Renal cortical epithelial cell (primary cell): ENCODE measurements around the gene OPA3. TPM values are rescaled to one million over a fixed set of nuclear protein-coding genes. Genes with fewer than 3 reads are reported as not detected.
"Not testable (repeated sequence)": the region's sequence is repeated elsewhere in the genome, so short reads cannot be mapped to it uniquely, and the experiment has no call there.

Experiments
- DNase-seq: peaks from one replicate; pipeline ENCODE4 v3.0.0-alpha.2; 2011; ENCODE audit warnings: low read depth
- total RNA-seq: library from RNA; depleted of rRNA; stranded (reverse); fragments of >200 nt; gene quantifications from 2 replicates; pipeline ENCODE4 v1.2.3, GENCODE V29; 2014

The OPA3 gene
- total RNA-seq, 1 donor from 2014 or later = 14.5 TPM

DNA sequence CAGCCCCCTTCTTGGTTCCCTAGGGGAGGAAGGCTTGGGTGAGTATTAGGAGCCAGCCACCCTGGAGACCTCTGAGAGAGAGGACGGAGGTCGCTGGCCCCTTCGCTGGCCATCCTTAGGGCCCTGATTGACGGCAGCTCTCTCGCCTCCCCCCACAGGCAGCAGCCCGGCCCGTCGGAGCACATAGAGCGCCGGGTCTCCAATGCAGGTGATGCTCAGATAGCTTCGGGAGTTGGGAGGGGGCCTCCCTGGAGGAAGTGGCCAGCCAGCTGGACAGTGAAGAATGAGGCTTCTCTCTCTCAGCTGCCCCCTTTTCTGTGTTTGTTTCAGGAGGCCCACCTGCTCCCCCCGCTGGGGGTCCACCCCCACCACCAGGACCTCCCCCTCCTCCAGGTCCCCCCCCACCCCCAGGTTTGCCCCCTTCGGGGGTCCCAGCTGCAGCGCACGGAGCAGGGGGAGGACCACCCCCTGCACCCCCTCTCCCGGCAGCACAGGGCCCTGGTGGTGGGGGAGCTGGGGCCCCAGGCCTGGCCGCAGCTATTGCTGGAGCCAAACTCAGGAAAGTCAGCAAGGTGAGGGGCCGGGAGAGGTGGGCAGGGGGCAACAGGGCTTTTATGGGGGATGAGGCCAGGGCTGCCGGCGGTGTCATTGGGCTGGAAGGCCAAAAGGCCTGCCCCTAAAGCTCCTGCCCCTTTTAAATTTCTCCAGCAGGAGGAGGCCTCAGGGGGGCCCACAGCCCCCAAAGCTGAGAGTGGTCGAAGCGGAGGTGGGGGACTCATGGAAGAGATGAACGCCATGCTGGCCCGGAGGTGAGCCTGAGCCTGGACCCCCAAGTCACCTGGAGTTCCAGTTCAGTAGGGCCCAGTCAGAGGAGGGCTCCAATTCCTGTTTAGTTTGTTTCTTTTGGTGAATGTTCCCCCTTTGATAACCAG lies 62.3 kb downstream of the OPA3 start:
- no peak for DNase-seq

DNA sequence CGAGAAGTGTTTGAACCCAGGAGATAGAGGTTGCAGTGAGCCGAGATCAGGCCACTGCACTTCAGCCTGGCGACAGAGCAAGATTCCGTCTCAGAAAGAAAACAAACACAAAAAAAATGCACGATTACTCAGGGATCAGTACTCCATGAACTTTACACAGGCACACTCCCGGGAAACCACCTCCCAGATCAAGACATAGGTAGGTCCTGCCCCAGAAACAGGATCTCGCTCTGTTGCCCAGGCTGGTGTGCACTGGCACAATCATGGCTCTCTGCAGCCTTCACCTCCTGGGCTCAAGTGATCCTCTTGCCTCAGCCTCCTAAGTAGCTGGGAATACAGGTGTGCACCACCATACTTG lies 66.2 kb downstream of the OPA3 start:
- no peak for DNase-seq

DNA sequence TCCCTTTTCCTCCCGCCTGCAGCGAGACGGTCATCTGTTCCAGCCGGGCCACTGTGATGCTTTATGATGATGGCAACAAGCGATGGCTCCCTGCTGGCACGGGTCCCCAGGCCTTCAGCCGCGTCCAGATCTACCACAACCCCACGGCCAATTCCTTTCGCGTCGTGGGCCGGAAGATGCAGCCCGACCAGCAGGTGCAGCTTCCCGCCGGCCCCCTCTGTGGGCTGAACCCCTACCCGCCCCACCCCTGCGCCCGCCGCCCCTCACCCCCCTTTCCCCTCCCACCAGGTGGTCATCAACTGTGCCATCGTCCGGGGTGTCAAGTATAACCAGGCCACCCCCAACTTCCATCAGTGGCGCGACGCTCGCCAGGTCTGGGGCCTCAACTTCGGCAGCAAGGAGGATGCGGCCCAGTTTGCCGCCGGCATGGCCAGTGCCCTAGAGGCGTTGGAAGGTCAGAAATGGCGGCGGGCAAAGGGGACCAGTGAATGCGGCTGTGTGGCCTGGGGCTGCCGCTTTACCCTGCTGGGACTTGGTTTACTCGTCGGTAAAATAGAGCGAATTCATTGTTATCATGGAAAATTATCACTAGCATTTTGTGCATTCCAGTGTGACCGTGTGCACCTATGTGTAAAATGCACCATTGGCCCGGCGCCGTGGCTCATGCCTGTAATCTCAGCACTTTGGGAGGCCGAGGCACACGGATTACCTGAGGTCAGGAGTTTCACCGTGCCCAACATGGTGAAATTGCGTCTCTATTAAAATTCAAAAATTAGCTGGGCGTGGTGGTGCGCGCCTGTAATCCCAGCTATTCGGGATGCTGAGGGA lies 66.7 kb downstream of the OPA3 start:
- no peak for DNase-seq

DNA sequence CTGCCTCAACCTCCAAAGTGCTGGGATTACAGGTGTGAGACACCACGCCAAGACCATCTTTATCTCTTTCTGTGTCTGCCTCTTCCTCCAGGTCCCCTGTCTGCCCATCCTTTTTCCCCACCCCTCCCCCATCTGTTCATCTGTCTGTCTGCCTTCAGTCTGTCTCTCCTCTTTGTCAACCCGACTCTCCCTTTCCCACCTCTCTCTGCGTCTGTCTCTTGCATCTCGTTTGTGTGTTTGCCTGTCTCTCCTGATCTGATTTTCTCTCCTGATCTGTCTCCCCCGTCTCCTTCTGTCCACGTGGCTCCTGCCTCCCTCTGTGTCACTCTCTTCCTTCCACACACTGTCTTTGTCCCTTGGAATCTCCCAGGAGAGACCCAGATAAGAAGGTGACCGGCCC lies 67.4 kb downstream of the OPA3 start:
- no peak for DNase-seq

DNA sequence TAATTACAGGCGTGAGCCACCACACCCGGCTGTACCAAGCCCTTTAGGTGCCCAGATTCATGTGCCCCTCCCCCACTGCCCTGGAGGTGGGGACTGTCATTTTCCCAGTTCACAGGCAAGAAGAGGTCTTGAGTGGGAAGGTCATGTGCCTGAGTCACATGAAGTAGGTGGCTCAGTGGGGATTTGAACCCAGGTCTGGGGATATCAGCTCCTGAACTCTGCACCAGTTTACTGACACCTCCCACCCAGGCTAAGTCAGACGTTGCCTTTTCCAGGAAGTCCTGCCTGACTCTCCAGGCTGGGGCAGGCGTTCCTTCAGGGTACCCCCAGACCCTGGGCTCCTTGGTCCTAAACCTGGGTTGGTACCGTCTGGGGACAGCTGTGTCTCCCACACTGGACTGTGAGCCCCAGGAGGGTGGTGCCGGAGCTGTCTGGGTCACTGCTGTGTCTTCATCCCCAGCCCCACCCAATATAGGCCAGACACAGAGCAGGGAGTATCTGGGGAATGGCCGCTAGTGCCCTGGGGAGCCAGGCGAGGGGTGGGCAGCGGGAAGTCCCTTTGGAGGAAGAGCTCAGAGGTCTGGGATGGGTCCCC lies 68.7 kb downstream of the OPA3 start:
- no peak for DNase-seq

DNA sequence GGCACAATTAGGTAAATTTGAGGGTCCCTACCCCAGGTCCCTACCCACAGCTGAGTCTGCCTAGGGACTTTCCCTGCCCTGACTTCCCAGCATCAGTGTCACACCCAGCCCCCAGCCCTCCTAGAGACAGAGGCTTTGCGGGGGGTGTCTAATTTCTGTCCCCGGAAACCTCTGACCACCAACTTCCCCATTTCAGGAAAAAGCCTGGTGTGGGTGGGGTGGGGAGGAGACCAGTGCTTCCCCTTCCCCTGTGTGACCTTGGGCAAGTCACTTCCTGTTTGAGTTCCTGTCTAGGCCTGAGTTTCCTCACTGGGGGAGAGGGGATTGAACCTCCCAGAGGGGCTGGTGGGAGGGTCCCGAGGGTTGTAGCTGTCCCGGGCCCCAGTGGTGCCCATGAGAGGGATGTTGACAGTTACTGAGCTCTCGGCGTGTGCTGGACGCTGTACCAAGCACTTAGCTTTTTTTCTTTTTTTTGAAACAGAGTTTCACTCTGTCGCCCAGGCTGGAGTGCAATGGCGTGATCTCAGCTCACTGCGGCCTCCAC lies 69.4 kb downstream of the OPA3 start:
- DNase-seq = no peak

DNA sequence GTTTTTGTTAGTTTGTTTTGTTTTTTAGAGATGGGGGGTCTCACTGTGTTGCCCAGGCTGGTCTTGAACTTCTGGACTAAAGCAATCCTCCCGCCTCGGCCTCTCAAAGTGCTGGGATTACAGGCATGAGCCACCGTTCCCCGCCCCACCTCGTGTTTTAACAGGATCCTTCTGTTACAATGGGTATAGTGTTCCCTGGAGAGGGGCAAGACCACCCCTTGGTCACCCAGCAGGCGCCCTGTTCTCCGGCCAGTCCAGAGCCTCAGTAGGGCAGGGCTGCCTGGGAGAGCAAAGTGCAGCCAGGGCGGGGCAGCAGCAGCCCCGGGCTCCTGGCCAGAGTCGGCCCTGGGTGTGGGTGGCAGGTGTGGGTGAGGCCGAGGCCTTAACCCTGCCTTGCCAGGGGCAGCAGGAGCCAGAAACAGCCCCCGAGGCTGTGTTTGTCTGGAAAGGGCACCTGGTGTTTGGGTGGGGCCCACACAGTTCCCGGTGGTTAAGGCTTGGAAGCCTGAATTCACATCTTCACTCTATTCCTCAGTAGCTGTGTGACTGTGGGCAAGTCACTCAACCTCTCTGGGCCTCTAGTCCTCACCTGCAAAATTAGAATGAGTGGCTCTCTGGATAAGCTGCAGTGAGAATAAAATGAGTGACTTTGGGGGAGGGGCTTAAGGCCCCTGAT lies 70.1 kb downstream of the OPA3 start:
- DNase-seq = peak; percentile 33

DNA sequence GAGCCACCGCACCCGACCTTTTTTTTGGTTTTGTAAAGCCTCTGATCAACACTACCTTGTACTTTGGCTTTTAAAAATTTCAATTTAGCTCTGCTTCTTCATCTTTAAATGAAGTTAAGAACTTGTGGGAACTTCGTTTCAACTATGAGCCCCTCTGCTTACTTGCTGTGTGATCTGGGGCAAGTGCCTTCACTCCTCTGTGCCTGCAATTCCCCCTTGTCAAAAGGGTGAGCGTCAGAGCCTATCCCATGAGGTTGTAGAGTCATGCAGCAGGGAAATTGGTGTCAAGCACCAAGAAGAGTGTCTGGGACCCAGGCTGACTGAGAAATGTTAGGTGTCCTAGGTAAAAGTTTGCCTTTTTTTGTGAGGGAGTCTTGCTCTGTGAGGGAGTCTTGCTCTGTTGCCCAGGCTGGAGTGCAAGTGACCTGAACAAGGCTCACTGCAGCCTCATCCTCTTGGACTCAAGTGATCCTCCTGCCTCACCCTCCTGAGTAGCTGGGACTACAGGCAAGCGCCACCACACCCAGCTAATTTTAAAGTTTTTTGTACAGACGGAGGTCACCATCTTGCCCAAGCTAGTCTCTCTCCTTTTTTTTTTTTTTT lies 71.6 kb downstream of the OPA3 start:
- no peak for DNase-seq

DNA sequence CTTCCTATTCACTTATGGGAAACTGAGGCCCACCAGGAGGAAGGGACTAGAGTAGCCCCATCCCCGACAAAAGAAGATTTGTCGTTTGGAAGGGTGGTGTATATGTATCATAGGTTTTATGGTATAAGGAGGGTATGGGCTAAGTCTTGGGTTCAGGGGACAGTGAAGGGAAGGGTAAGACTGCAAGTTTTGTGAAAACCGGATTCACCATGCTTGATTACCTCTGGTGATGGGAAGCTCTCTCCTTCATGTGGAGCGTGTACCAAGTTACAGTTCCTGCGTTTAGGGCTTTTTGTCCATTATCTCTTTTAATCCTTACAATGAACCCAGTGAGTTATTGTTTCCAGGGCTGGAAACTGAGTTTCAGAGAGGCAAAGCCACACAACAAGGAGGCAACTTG lies 73.5 kb downstream of the OPA3 start:
- DNase-seq = no peak

DNA sequence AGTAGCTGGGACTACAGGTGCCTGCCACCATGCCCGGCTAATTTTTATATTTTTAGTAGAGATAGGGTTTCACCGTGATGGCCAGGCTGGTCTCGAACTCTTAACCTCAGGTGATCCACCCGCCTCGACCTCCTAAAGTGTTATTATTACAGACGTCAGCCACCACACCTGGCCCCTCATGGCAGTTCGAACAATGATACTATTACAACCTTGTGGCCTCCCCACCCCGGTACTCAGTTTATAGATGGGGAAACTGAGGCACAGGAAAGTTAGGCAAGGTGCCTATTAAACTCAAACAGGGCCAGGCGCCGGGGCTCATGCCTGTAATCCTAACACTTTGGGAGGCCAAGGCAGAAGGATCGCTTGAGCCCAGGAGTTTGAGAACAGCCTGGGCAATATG lies 74.2 kb downstream of the OPA3 start:
- not testable (repeated sequence) for DNase-seq

DNA sequence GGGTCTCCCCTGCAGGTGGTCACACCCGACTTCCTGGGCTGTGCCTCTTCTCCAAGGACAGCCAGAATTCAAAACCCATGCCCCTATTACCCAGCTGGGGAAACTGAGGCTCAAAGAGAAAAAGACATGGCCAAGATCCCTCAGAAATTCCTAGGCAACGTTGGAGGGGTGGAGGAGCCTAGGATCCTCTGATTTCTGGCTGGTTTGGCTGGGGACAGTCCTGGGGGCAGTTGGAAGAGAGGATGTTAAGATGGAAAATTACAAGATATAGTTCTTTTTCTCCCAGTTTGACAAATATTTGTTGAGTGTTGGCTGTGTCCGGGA lies 74.9 kb downstream of the OPA3 start:
- DNase-seq = no peak

DNA sequence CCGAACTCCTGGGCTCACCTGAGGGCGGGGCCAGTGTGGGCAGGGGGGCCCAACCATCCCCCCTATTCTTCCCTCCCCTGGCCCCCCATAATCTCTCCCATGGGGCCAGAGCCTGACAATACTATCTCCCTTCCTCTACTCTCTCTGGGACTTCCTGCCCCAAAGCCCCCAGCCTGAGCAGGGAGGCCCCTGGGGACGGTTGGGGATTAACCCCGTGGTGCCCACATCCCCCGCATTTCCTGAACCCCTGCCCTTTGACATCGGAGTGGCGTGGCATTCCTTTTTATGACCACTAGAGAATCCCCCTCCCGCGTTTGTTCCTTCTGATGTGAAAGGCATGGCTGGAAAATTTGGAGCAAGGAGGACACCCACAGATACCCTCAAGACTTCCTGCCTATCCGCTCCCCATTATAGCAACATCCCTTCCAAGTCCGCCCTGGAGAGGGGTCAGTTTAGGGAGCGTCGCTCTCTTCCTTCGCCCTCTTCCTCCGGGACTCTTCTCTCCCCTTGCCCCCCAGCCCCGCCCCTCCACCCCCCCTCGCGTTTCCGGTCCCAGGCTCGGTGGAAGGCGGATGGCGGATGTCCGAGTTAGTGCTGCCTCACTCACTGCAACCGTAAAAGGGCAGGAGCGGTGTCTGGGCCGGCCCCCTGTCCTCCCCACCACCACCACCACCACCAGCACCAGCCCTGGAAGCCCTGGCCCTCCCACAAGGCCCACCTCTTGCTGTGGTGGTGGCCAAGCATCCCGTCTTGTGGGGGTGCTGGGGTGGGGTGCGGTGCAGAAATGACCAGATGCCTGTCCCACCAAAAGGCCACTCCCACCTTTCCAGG lies 75.5 kb downstream of the OPA3 start:
- DNase-seq = peak; percentile 21

DNA sequence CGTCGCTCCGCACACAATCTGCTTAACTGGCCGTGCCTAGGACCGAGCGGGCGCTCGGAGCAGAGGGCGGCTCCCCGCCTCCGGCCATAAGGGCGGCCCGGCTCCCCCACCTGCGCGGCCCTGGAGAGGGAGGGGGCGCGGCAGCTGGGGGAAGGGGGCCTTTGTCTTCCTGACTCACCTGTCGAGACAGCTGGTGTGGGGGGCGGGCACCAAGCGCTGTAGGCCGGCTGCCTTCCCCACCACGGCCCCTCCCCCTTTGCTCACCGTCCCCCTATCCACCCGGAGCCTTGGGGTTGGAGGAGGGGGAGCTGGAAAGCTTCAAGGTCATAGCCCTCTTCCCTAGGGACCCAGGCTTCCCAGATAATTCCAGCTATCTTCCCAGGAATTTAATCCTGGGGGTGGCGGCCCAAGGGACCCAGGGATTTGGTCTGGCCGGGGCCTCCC lies 76.2 kb downstream of the OPA3 start:
- DNase-seq = no peak

DNA sequence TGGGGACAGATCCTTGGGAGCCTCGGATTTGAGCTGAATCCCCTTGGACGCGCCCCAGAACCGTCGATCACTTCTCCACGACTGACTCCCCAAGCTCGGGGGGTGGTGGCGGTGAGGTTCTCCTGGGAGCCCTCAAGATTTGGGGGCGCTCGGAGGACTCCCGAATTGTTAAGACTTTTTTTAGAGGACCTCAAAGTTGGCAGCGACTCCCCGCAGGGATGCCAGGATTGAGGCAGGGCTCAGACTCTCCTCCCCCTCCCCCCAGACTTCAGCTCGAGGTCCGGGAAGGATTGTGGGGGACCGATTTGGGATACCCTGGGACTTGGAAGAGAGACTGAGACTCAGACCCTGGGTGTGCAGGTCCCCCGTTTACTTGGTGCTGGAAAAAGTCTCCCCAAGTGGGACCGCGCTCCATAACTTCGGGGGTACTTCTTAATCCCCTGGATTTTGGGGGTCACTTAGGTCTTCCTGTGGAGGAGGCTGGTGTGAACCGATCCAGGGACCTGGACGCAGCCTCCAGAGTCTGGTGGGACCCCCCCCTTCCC lies 76.7 kb downstream of the OPA3 start:
- DNase-seq = no peak

DNA sequence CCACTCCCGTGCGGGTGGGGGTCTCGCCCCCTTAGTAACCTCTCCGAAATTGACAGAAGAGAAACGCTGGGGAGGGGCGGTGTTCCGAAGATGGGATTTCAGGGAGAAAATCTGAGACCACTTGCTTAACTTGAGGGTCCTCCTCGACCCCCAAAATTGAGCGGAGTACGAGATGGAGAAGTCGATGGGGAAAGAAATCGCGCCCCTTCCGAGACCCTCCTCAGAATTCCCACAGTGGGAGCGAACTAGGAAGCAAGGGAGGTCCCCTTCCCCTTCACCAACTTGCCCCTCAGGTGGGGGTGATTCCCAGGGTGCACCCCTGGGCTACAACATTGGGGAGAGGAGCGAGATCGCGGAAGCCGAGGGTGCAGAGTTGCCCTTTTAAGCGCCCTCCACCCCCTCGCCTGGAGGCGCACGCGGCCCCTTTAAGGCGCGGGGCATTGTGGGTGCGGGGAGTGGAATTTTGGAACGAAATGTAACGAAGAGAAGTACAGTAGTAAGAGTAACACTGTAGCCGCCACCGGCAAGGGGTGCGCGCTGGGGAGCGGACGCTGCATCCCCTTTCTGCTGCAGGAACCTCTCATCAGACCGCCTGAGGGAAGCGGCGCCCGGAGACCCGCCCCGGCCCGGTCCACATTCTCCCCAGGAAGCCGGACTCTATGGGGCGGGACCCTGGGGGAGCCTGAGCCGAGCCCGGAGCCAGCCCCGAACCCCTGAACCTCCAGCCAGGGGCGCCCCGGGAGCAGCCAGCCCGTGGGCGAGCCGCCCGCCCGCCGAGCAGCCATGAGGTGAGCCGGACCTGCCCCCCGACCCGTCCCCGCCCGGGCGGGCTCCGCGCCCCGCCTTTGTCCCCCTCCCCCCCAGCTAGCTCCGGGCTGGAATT lies 77.4 kb downstream of the OPA3 start, which contains the start of gene VASP:
Gene VASP (plus strand): TSS at position 491 of the 883 bp plus-strand sequence. CDS start 293 bp downstream, at position 784.
- peak; percentile 68 for DNase-seq

DNA sequence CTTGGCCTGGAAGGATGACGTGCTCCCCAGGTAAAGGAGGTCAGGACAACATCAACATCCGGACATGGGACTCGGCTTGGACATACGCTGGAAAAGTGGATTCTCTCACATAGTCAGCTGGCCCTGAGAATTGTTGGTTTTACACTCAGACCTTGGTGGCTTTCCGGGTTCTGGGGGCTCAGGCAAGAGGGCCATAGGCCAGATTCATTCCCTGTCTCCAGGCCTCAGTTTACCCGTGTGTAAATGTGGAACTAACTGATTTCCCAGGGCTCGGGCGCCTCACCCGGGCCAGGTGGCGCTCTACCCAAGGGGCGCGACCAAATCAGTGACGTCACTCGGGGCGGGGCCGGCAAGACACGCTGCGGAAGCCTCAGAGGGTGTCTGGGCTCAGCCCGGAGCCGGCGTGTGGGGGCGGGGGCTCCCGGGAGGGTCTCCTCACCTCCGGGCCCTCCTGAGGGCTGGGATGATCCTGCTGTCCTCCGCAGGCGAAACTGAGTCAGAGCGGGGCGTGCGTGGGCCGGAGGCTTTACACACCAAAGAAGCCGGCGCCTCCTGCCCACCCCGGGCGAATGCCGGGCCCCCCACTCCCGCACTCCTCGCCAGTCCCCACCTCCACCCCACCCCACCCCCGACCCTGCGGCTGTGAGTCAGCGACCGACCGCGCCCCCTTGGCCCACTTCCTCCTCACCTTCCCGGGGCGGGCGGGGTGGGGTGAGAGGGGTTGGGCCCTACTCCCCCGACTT lies 78.2 kb downstream of the OPA3 start:
- DNase-seq = peak; percentile 75

DNA sequence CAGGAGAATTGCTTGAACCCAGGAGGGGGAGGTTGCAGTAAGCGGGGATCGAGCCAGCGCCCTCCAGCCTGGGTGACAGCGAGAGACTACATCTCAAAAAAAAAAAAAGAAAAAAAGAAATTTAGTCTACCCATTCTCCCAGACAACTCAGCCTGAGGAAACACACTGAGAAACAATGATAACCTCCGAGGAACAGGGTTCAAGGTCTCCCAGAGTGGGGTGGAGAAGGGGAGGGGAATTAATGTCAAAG lies 78.7 kb downstream of the OPA3 start:
- no peak for DNase-seq

DNA sequence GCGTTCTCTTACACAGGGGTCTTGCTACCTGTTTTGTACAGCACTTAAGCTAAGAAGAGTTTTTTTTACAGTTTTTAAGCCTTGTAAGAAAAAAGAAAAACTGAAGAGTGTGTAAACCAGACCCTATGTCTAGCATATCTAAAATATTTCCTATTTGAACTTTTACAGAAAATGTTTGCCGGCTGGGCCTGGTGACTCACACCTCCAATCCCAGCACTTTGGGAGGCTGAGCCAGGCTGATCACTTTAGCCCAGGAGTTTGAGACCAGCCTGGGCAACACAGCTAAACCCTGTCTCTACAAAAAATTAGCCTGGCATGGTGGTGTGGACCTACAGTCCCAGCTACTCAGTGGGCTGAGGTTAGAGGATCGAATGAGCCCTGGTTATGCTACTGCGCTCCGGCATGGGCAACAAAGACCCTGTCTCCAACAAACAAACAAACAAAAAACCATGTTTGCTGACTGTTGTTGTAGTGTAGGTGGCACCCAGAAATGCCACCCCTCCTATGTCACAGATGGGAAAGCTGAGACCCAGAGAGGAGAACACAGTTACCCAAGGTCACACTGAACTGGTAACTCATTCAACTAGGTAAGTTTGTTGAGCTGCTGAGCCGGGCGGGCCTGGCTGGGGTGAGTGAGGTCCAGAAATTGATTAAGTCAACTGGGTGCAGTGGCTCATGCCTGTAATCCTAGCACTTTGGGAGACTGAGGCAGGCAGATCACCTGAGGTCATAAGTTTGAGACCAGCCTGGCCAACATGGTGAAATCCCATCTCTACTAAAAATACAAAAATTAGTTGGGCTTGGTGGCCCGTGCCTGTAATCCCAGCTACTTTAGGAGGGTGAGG lies 79.2 kb downstream of the OPA3 start:
- no peak for DNase-seq
